K562 (cell line): ENCODE results near the gene PICK1. TPM values are rescaled to one million over a fixed set of nuclear protein-coding genes. Genes with fewer than 3 reads are reported as not detected.

Experiments
- ATAC-seq: fragments of 200-7000 bp; cut with Tn5 transposase; 3 replicates; pipeline ENCODE4 v1.9.1; 2020; ENCODE audit warnings: moderate library complexity
- BruUV-seq: library from RNA; stranded (reverse); fragments of 400-500 nt; replicated peaks from 2 replicates; lab custom pipeline; 2021; lab: Mats Ljungman, UMichigan
- CTCF ChIA-PET: fragments of 300-600 bp; formaldehyde crosslinking; extraction: SDS; loops from one replicate; lab custom pipeline; 2021; ENCODE audit warnings: low intra/inter-chr PET ratio; lab: Yijun Ruan, JAX
- POLR2A ChIA-PET: fragments of 300-600, 350-650 bp; sonication (Branson Sonifier 250); formaldehyde crosslinking; extraction: SDS; loops from one replicate; lab custom pipeline; 2021; ENCODE audit warnings: antibody characterized with exemption, inconsistent platforms; lab: Yijun Ruan, JAX
- DNase-seq, 4 experiments: peaks; one replicate each; pipeline versions ENCODE4 v3.0.0 to v3.0.0-alpha.2; 2011 to 2018; ENCODE audit warnings: low spot score in 3 of 4, mixed read lengths in 3 of 4; ENCODE audit errors: extremely low read depth in 1 of 4
- FAIRE-seq: peaks from 2 replicates; lab custom pipeline; 2011; peaks lifted over from hg19 to GRCh38; lab: Jason Lieb, UNC
- H2AFZ ChIP-seq: 2 replicates; pipeline ENCODE4 v1.6.0; 2011; ENCODE audit warnings: low read depth, low read length, control low read depth, inconsistent platforms
- H3K27ac ChIP-seq: fragments of 200-600 bp; 3 replicates; pipeline ENCODE4 v1.8.0; 2011; ENCODE audit warnings: low read depth, mild to moderate bottlenecking, control low read depth, inconsistent platforms, low read length, moderate library complexity, mixed read lengths; ENCODE audit errors: extremely low read depth
- H3K27me3 ChIP-seq, 2 experiments: fragments of 300-600 bp in 1 of 2; 2 replicates in 1 of 2; 3 replicates in 1 of 2; pipeline versions ENCODE4 v1.6.0 to v1.8.0; 2011; ENCODE audit warnings: inconsistent platforms in 2 of 2, low read length in 2 of 2, mild to moderate bottlenecking in 1 of 2, mixed read lengths in 1 of 2, moderate library complexity in 1 of 2; ENCODE audit not compliant: control insufficient read depth in 2 of 2, insufficient read depth in 2 of 2
- H3K36me3 ChIP-seq: fragments of 300-600 bp; 3 replicates; pipeline ENCODE4 v1.8.0; 2011; ENCODE audit warnings: mild to moderate bottlenecking, low read length, inconsistent platforms; ENCODE audit not compliant: control insufficient read depth, insufficient read depth
- H3K4me1 ChIP-seq, 2 experiments: fragments of 200-600 bp in 1 of 2; replicated peaks in 1 of 2; 2 replicates in 1 of 2; 3 replicates in 1 of 2; pipeline versions ENCODE4 v1.5.1 to v1.8.0; 2011; ENCODE audit warnings: inconsistent platforms in 2 of 2, low read length in 2 of 2, mild to moderate bottlenecking in 1 of 2, mixed read lengths in 1 of 2, moderate library complexity in 1 of 2; ENCODE audit not compliant: control insufficient read depth in 2 of 2, insufficient read depth in 2 of 2
- H3K4me2 ChIP-seq: 2 replicates; pipeline ENCODE4 v1.6.1; 2011; ENCODE audit warnings: low read length, control low read depth, inconsistent platforms, mixed read lengths; ENCODE audit not compliant: insufficient read depth
- H3K4me3 ChIP-seq: fragments of 200-600 bp; sonication (generic), shearing (Covaris generic); 2 replicates; pipeline ENCODE4 v1.5.1; 2016; ENCODE audit warnings: control low read depth, inconsistent platforms
- H3K79me2 ChIP-seq: fragments of 200-600 bp; 3 replicates; pipeline ENCODE4 v1.8.0; 2011; ENCODE audit warnings: low read length, inconsistent platforms; ENCODE audit not compliant: control insufficient read depth, insufficient read depth
- H3K9ac ChIP-seq, 2 experiments: 2 replicates each; pipeline versions ENCODE4 v1.6.0 to v1.6.1; 2011; ENCODE audit warnings: low read depth in 2 of 2, low read length in 2 of 2, control low read depth in 1 of 2, inconsistent platforms in 1 of 2, mild to moderate bottlenecking in 1 of 2, mixed read lengths in 1 of 2; ENCODE audit not compliant: insufficient read depth in 1 of 2
- H3K9me1 ChIP-seq: one replicate; pipeline ENCODE4 v1.6.0; 2011; ENCODE audit warnings: inconsistent platforms, mild to moderate bottlenecking, low read length, moderate library complexity; ENCODE audit not compliant: control insufficient read depth, insufficient read depth
- H3K9me3 ChIP-seq: replicated peaks from 2 replicates; pipeline ENCODE4 v1.5.1; 2011; ENCODE audit warnings: low read depth, low read length, inconsistent platforms; ENCODE audit not compliant: control insufficient read depth, insufficient read depth
- H4K20me1 ChIP-seq: replicated peaks from 2 replicates; pipeline ENCODE4 v1.6.1; 2011; ENCODE audit warnings: low read length, inconsistent platforms, mixed read lengths; ENCODE audit not compliant: control insufficient read depth, insufficient read depth
- FOS ChIP-seq: IDR thresholded peaks from 3 replicates; pipeline ENCODE4 v1.6.1; 2011; ENCODE audit not compliant: insufficient read length; ENCODE audit errors: extremely low read depth
- HMG20A ChIP-seq: fragments of 450-650 bp; formaldehyde crosslinking; conservative IDR thresholded peaks from 2 replicates; pipeline ENCODE4 v1.4.0; 2020; ENCODE audit warnings: mild to moderate bottlenecking, mixed read lengths
- MCM7 ChIP-seq, 2 experiments: fragments of 450-650 bp; IDR thresholded peaks; 2 replicates each; pipeline ENCODE4 v1.6.1; 2016 to 2018
- NFE2 ChIP-seq: IDR thresholded peaks from 2 replicates; pipeline ENCODE4 v1.6.1; 2014; ENCODE audit warnings: antibody characterized with exemption, low read depth
- SAFB2 ChIP-seq: fragments of 200-400 bp; formaldehyde crosslinking; IDR thresholded peaks from 2 replicates; pipeline ENCODE4 v1.6.1; 2018; ENCODE audit warnings: borderline replicate concordance, low read length, low read depth, moderate library complexity; ENCODE audit not compliant: severe bottlenecking
- ZBTB33 ChIP-seq: sonication (generic); formaldehyde crosslinking; IDR thresholded peaks from 2 replicates; pipeline ENCODE4 v1.8.1; 2023; ENCODE audit warnings: mild to moderate bottlenecking, missing genetic modification reagents
- WGBS: fragments of 100-300 bp; shearing (Covaris generic); methylation state at CpG from one replicate; pipeline ENCODE4 v1.1.6; 2016; ENCODE audit warnings: low coverage, mixed read lengths; ENCODE audit not compliant: insufficient coverage; ENCODE audit errors: missing lambda C conversion rate; 5-methylcytosine and 5-hydroxymethylcytosine counted together
- in situ Hi-C: fragments of 300-500 bp; cut with MboI; formaldehyde crosslinking; loops from 4 replicates; pipeline ENCODE4 v1.15.0; 2018; ENCODE audit warnings: inconsistent platforms, mixed read lengths
- intact Hi-C: fragments of 100-400 bp; cut with micrococcal nuclease; formaldehyde crosslinking; loops from 2 replicates; pipeline ENCODE4 v1.14.2; 2022
- polyA plus RNA-seq, 8 experiments: library from polyadenylated mRNA; depleted of rRNA in 4 of 8; stranded (reverse) in 5 of 8; unstranded in 3 of 8; fragments of >200 nt; fragmentation: Nextera tagmentation in 2 of 8; fragmentation: Illumina TruSeq in 1 of 8; extraction: Ambion mirVana in 2 of 8; extraction: Trizol in 1 of 8; gene quantifications; 2 replicates each; pipeline versions ENCODE4 v1.2.1 to v1.2.3, GENCODE V29; 2011 to 2014; ENCODE audit warnings: inconsistent platforms in 1 of 8, missing spikeins in 1 of 8
- total RNA-seq, 7 experiments: library from RNA; depleted of rRNA in 6 of 7; stranded (reverse); fragments of >200 nt in 6 of 7; fragmentation: Illumina TruSeq in 2 of 7; extraction: Trizol in 2 of 7; gene quantifications; 2 replicates each; pipeline versions ENCODE4 v1.2.1 to v1.2.3, GENCODE V29; 2011 to 2021; ENCODE audit warnings: low replicate concordance in 1 of 7

Gene PICK1
- total and polyA plus RNA-seq, 9 of the 15 experiments (the other 6 are each of a cell fraction or from before 2014, with no cell fraction given): 0.06 to 11.0 (median 7.9) TPM; not detected in 1

- H3K79me2 ChIP-seq: no peaks in the 10 kb centered on the region
- no peak overlapping the region for H3K4me3 ChIP-seq
- no peaks in the 10 kb centered on the region for H3K9me3 ChIP-seq
- no peaks in the 10 kb centered on the region for H3K27me3 ChIP-seq
- intact Hi-C loops: no loop called here
- no peak for FAIRE-seq
- H3K9ac ChIP-seq: peak overlapping the region in 1 of 2 experiments; percentile 58; a peak in 1 of 4 replicates
- POLR2A ChIA-PET: no interaction called here
- DNase-seq: no peak
- H3K4me1 ChIP-seq: peaks cover 29 to 53% of the 10 kb centered on the region in 2 experiments
- BruUV-seq: no TSS peak
- H3K27ac ChIP-seq: no peak overlapping the region
- WGBS: 81% methylated on average over 4 of the region's 9 CpGs
- TF ChIP-seq ZBTB33 (CRISPR knock-in tag) (peak; percentile 43; the same call in 1 of the 2 replicates), MCM7 (IDR thresholded peaks at IDR 0.05) (no peak)
- TF ChIP-seq, all 486 proteins: peak for 1
- H4K20me1 ChIP-seq: no peaks in the 10 kb centered on the region
- in situ Hi-C loops: no loop called here
- H2AFZ ChIP-seq: no peak overlapping the region
- H3K4me2 ChIP-seq: no peak overlapping the region
- H3K9me1 ChIP-seq: no peaks in the 10 kb centered on the region
- CTCF ChIA-PET: no interaction called here
- no peak for ATAC-seq
- no peaks in the 10 kb centered on the region for H3K36me3 ChIP-seq
These were observed 21.7 kb upstream of the PICK1 start for GRCh38 chr22:38035530-38035885.

GRCh38 chr22:38036392-38037062 lies 20.7 kb upstream of the PICK1 start:
- CTCF ChIA-PET: no interaction called here
- WGBS: 66% methylated on average over 9 of the region's 10 CpGs
- no peaks in the 10 kb centered on the region for H3K27me3 ChIP-seq
- TF ChIP-seq SAFB2 (no peak), NFE2 (no peak), HMG20A (CRISPR knock-in tag) (no peak), FOS (no peak)
- H2AFZ ChIP-seq: no peak overlapping the region
- in situ Hi-C loops: no loop called here
- H3K9me3 ChIP-seq: no peaks in the 10 kb centered on the region
- no peaks in the 10 kb centered on the region for H4K20me1 ChIP-seq
- ATAC-seq (no peak), DNase-seq (no peak), FAIRE-seq (no peak)
- H3K4me1 ChIP-seq: peaks cover 28 to 45% of the 10 kb centered on the region in 2 experiments
- no peaks in the 10 kb centered on the region for H3K79me2 ChIP-seq
- H3K36me3 ChIP-seq: no peaks in the 10 kb centered on the region
- H3K9me1 ChIP-seq: no peaks in the 10 kb centered on the region
- no peak overlapping the region for H3K9ac ChIP-seq
- no peak overlapping the region for H3K27ac ChIP-seq
- no peak overlapping the region for H3K4me3 ChIP-seq
- BruUV-seq: no TSS peak
- intact Hi-C loops: no loop called here
- POLR2A ChIA-PET: interaction anchor here (0.7 kb wide), 2 partner anchors 90 to 761 kb away, joined by 3 to 4 read pairs; no protein-coding TSS in a partner anchor
- H3K4me2 ChIP-seq: no peak overlapping the region
